GM19351 (cell line): ENCODE results near the gene MTG1.
A peak's percentile ranks its signal among the peaks of the same experiment; 100 is the strongest.
"Not testable (repeated sequence)": the region's sequence is repeated elsewhere in the genome, so short reads cannot be mapped to it uniquely, and the experiment has no call there.

Experiments used
- ATAC-seq: cut with Tn5 transposase; IDR thresholded peaks from one replicate; pipeline ENCODE4 v1.9.1; 2021; ENCODE audit warnings: mild to moderate bottlenecking, moderate library complexity; ENCODE audit not compliant: unreplicated experiment

Gene MTG1

GRCh38 chr10:133377025-133377817, 16.7 kb upstream of the MTG1 start:
- no peak for ATAC-seq

- ATAC-seq: no peak
Measured at GRCh38 chr10:133377818-133378250, 16.1 kb upstream of the MTG1 start.

- ATAC-seq: peak; percentile 39
Measured at GRCh38 chr10:133378251-133379096, 15.5 kb upstream of the MTG1 start.

- peak; percentile 53 for ATAC-seq
Measured at GRCh38 chr10:133379152-133379800, 14.7 kb upstream of the MTG1 start, which contains the start of gene PAOX. Gene PAOX (plus strand): TSS chr10:133379262. CDS start chr10:133379317, 55 bp downstream.

GRCh38 chr10:133379801-133380666, 13.9 kb upstream of the MTG1 start:
- ATAC-seq: no peak

GRCh38 chr10:133381036-133381435, 12.9 kb upstream of the MTG1 start:
- no peak for ATAC-seq

- no peak for ATAC-seq
Measured at GRCh38 chr10:133383551-133383950, 10.4 kb upstream of the MTG1 start.

- ATAC-seq: no peak
Measured at GRCh38 chr10:133384071-133384470, 9.9 kb upstream of the MTG1 start.

- ATAC-seq: no peak
Measured at GRCh38 chr10:133385214-133385613, 8.7 kb upstream of the MTG1 start.

GRCh38 chr10:133386951-133387350, 7.0 kb upstream of the MTG1 start:
- ATAC-seq: not testable (repeated sequence)

- ATAC-seq: no peak
Measured at GRCh38 chr10:133388236-133388972, 5.6 kb upstream of the MTG1 start.

GRCh38 chr10:133388973-133389818, 4.8 kb upstream of the MTG1 start:
- peak; percentile 83 for ATAC-seq

GRCh38 chr10:133390597-133391248, 3.2 kb upstream of the MTG1 start:
- no peak for ATAC-seq

GRCh38 chr10:133391249-133391635, 2.7 kb upstream of the MTG1 start:
- ATAC-seq: no peak

GRCh38 chr10:133391761-133392518, 2.0 kb upstream of the MTG1 start:
- no peak for ATAC-seq

GRCh38 chr10:133393401-133394063, 425 bp upstream of the MTG1 start:
- no peak for ATAC-seq

- ATAC-seq: no peak
Measured at GRCh38 chr10:133394801-133395221, 854 bp downstream of the MTG1 start.
